Astrocyte (in vitro differentiated cells and primary cell): ENCODE results near the gene CSNK1E. TPM values are rescaled to one million over a fixed set of nuclear protein-coding genes. Genes with fewer than 3 reads are reported as not detected.

Experiments
- DNase-seq: peaks from one replicate; pipeline ENCODE4 v3.0.0-alpha.2; 2010; ENCODE audit warnings: low read depth
- FAIRE-seq: peaks from 2 replicates; lab custom pipeline; 2011; peaks lifted over from hg19 to GRCh38; lab: Jason Lieb, UNC
- H2AFZ ChIP-seq: 2 replicates; pipeline ENCODE4 v1.6.0; 2012; ENCODE audit warnings: low read depth, low read length, inconsistent platforms
- H3K27ac ChIP-seq: 2 replicates; pipeline ENCODE4 v1.5.1; 2011; ENCODE audit warnings: low read depth, low read length, inconsistent platforms
- H3K27me3 ChIP-seq: 2 replicates; pipeline ENCODE4 v1.6.0; 2011; ENCODE audit warnings: low read length, inconsistent platforms; ENCODE audit not compliant: insufficient read depth
- H3K36me3 ChIP-seq: 2 replicates; pipeline ENCODE4 v1.5.1; 2011; ENCODE audit warnings: low read length, inconsistent platforms; ENCODE audit not compliant: insufficient read depth
- H3K4me1 ChIP-seq: 2 replicates; pipeline ENCODE4 v1.5.1; 2011; ENCODE audit warnings: low read length, inconsistent platforms; ENCODE audit not compliant: insufficient read depth
- H3K4me2 ChIP-seq: 2 replicates; pipeline ENCODE4 v1.6.0; 2012; ENCODE audit warnings: low read length, inconsistent platforms
- H3K4me3 ChIP-seq: 2 replicates; pipeline ENCODE4 v1.5.1; 2011; ENCODE audit warnings: low read depth, mild to moderate bottlenecking, low read length, inconsistent platforms; ENCODE audit not compliant: insufficient read depth
- H3K79me2 ChIP-seq: 2 replicates; pipeline ENCODE4 v1.6.0; 2012; ENCODE audit warnings: mild to moderate bottlenecking, low read length, inconsistent platforms; ENCODE audit not compliant: insufficient read depth
- H3K9ac ChIP-seq: 2 replicates; pipeline ENCODE4 v1.6.0; 2012; ENCODE audit warnings: mild to moderate bottlenecking, low read length, inconsistent platforms
- H3K9me3 ChIP-seq: 2 replicates; pipeline ENCODE4 v1.5.1; 2012; ENCODE audit warnings: low read depth, mild to moderate bottlenecking, low read length, inconsistent platforms; ENCODE audit not compliant: insufficient read depth
- H4K20me1 ChIP-seq: 2 replicates; pipeline ENCODE4 v1.6.0; 2012; ENCODE audit warnings: low read length, inconsistent platforms; ENCODE audit not compliant: insufficient read depth
- H3K27ac Mint-ChIP-seq: one replicate; pipeline ENCODE4 v1.8.0; 2021; ENCODE audit warnings: mild to moderate bottlenecking, mixed read lengths; ENCODE audit not compliant: unreplicated experiment
- H3K27me3 Mint-ChIP-seq: one replicate; pipeline ENCODE4 v1.8.0; 2021; ENCODE audit warnings: low read depth, mixed read lengths; ENCODE audit not compliant: unreplicated experiment
- H3K36me3 Mint-ChIP-seq: one replicate; pipeline ENCODE4 v1.8.0; 2021; ENCODE audit warnings: low read depth, mixed read lengths; ENCODE audit not compliant: unreplicated experiment
- H3K4me1 Mint-ChIP-seq: one replicate; pipeline ENCODE4 v1.8.0; 2021; ENCODE audit warnings: low read depth, mixed read lengths; ENCODE audit not compliant: unreplicated experiment
- H3K4me3 Mint-ChIP-seq: one replicate; pipeline ENCODE4 v1.8.0; 2021; ENCODE audit warnings: mild to moderate bottlenecking, moderate library complexity, mixed read lengths; ENCODE audit not compliant: unreplicated experiment
- H3K9me3 Mint-ChIP-seq: one replicate; pipeline ENCODE4 v1.8.0; 2021; ENCODE audit warnings: mild to moderate bottlenecking, mixed read lengths; ENCODE audit not compliant: unreplicated experiment
- EZH2 ChIP-seq: IDR thresholded peaks from 2 replicates; pipeline ENCODE4 v1.6.1; 2012; ENCODE audit warnings: mild to moderate bottlenecking, low read length, inconsistent platforms; ENCODE audit not compliant: insufficient read depth
- total RNA-seq: library from RNA; stranded (reverse); gene quantifications from 2 replicates; pipeline ENCODE4 v1.2.1, GENCODE V29; 2021
- TF ChIP-seq, protein P1 (sequence below): IDR thresholded peaks from 2 replicates; pipeline ENCODE4 v1.5.1; 2011; ENCODE audit warnings: low read depth, mild to moderate bottlenecking, inconsistent platforms, low read length, moderate library complexity; ENCODE audit not compliant: insufficient read depth

The CSNK1E gene
- total RNA-seq, 1 donor from 2014 or later: 171 TPM

DNA sequence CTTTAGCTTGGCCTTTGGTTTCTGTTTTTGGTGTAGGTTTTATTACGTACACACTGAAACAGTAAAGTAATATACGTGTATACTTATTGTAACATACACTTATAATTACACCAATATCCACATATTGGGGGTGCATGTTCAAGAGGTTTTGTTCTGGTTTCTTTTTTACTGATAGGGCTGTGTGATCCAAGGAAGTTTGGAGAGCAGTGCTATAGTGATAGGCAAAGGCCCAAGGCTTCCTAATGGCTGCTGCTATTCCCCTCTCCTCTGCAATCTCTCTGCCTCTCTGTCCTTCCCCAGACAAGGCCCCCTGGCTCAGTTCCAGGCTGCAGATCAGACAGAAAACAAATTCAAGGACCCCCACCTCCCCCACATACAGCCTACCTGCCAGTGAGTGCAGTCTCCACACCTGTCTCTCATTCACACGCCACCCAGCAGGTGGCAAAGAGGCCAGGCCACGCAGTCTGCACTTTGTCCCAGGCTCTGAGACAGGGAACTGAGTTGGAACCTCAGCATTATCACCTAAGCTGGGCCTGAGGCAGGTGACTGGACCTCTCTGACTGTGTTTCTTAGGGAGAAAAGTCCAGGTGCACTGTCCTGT, 59.5 kb downstream of the CSNK1E start:
- H3K79me2 ChIP-seq: peaks cover 97% of the 10 kb centered on the region
- no peaks in the 10 kb centered on the region for H3K9me3 ChIP-seq
- H4K20me1 ChIP-seq: peaks cover 79% of the 10 kb centered on the region
- DNase-seq: no peak
- H3K36me3 Mint-ChIP-seq: peaks cover 10% of the 10 kb centered on the region
- peak overlapping the region; percentile 48 for H3K9ac ChIP-seq
- no peaks in the 10 kb centered on the region for H3K36me3 ChIP-seq
- H3K9me3 Mint-ChIP-seq: no peaks in the 10 kb centered on the region
- no peak overlapping the region for H3K27ac Mint-ChIP-seq
- H3K27me3 Mint-ChIP-seq: no peaks in the 10 kb centered on the region
- H3K27me3 ChIP-seq: no peaks in the 10 kb centered on the region
- H3K4me1 Mint-ChIP-seq: peaks cover 17% of the 10 kb centered on the region
- no peak for FAIRE-seq
- H3K4me3 ChIP-seq: peak overlapping the region; percentile 26
- no peak overlapping the region for H3K4me3 Mint-ChIP-seq
- peak overlapping the region; percentile 51 for H3K27ac ChIP-seq
- peaks cover 33% of the 10 kb centered on the region for H3K4me1 ChIP-seq
- peak overlapping the region; percentile 66 for H3K4me2 ChIP-seq
- H2AFZ ChIP-seq: no peak overlapping the region
- no peak for TF ChIP-seq EZH2
- TF ChIP-seq, protein P1, sequence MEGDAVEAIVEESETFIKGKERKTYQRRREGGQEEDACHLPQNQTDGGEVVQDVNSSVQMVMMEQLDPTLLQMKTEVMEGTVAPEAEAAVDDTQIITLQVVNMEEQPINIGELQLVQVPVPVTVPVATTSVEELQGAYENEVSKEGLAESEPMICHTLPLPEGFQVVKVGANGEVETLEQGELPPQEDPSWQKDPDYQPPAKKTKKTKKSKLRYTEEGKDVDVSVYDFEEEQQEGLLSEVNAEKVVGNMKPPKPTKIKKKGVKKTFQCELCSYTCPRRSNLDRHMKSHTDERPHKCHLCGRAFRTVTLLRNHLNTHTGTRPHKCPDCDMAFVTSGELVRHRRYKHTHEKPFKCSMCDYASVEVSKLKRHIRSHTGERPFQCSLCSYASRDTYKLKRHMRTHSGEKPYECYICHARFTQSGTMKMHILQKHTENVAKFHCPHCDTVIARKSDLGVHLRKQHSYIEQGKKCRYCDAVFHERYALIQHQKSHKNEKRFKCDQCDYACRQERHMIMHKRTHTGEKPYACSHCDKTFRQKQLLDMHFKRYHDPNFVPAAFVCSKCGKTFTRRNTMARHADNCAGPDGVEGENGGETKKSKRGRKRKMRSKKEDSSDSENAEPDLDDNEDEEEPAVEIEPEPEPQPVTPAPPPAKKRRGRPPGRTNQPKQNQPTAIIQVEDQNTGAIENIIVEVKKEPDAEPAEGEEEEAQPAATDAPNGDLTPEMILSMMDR: no peak

- Histone ChIP-seq H3K4me2 (peak overlapping the region; percentile 66), H3K4me3 (peak overlapping the region; percentile 26), H3K9me3 (no peaks in the 10 kb centered on the region), H3K79me2 (peaks cover 97% of the 10 kb centered on the region), H3K27ac (peak overlapping the region; percentile 51), H3K4me1 (peaks cover 33% of the 10 kb centered on the region), H2AFZ (no peak overlapping the region), H3K36me3 (no peaks in the 10 kb centered on the region), H3K9ac (peak overlapping the region; percentile 48), H4K20me1 (peaks cover 79% of the 10 kb centered on the region), H3K27me3 (no peaks in the 10 kb centered on the region)
- peaks cover 7% of the 10 kb centered on the region for H3K36me3 Mint-ChIP-seq
- peaks cover 17% of the 10 kb centered on the region for H3K4me1 Mint-ChIP-seq
- FAIRE-seq (peak; percentile 70), DNase-seq (peak; percentile 76)
- H3K4me3 Mint-ChIP-seq: no peak overlapping the region
- H3K9me3 Mint-ChIP-seq: no peaks in the 10 kb centered on the region
- no peaks in the 10 kb centered on the region for H3K27me3 Mint-ChIP-seq
- no peak for TF ChIP-seq EZH2
- TF ChIP-seq, protein P1: no peak
- peak overlapping the region; percentile 47 for H3K27ac Mint-ChIP-seq
Measured at GRCh38 chr22:38257181-38257580, 60.1 kb downstream of the CSNK1E start.

DNA sequence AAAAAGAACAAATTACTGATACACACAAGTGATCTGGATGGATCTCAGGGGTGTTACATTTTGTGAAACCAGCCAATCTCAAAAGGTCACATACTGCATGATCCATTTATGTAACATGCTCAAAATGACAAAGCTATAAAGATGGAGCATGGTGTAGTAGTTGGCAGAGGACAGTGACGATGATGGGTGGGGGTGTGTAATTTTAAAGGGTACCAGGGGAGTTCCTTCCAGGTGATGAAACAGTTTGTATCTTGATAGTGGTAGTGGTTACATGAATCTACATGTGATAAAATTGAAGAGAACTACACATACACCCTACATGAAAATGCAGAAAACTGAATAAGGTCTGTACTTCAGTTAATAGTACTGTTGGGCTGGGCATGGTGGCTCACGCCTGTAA, 61.5 kb downstream of the CSNK1E start:
- no peak overlapping the region for H3K27ac ChIP-seq
- H3K36me3 ChIP-seq: no peaks in the 10 kb centered on the region
- H3K4me1 ChIP-seq: peaks cover 22% of the 10 kb centered on the region
- Mint-ChIP-seq H3K36me3 (peaks cover 2% of the 10 kb centered on the region), H3K4me1 (peaks cover 14% of the 10 kb centered on the region), H3K4me3 (no peak overlapping the region), H3K9me3 (no peaks in the 10 kb centered on the region), H3K27me3 (no peaks in the 10 kb centered on the region), H3K27ac (no peak overlapping the region)
- no peak for TF ChIP-seq EZH2
- TF ChIP-seq, protein P1: no peak
- H3K9me3 ChIP-seq: no peaks in the 10 kb centered on the region
- no peak overlapping the region for H2AFZ ChIP-seq
- no peak overlapping the region for H3K4me3 ChIP-seq
- H3K27me3 ChIP-seq: no peaks in the 10 kb centered on the region
- H3K79me2 ChIP-seq: peaks cover 97% of the 10 kb centered on the region
- H3K9ac ChIP-seq: no peak overlapping the region
- DNase-seq (no peak), FAIRE-seq (peak; percentile 76)
- H3K4me2 ChIP-seq: no peak overlapping the region
- peaks cover 79% of the 10 kb centered on the region for H4K20me1 ChIP-seq
